ENCODE data around the gene SLF2.

DNA sequence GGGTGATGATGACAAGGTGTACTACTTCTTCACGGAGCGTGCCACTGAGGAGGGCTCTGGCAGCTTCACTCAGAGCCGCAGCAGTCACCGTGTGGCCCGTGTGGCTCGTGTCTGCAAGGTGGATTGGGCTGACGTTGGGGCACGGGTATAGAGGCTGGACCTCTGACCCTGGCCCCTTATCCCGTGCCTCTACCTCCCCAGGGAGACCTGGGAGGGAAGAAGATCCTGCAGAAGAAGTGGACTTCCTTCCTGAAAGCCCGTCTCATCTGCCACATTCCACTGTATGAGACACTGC, 66.1 kb downstream of the SLF2 start:
- TF ChIP-seq CTCF (IDR thresholded peaks at IDR 0.05) (no peak), POLR2A (IDR thresholded peaks at IDR 0.05) (no peak)
